A549 (cell line): ENCODE results near the gene PRSS57.

Experiments
- BCL3 ChIP-seq: fragments of >200 bp; sonication (Bioruptor Twin); formaldehyde crosslinking; IDR thresholded peaks from 3 replicates; pipeline ENCODE4 v1.6.1; 2016
- CEBPB ChIP-seq, 2 experiments: fragments of >200 bp in 1 of 2; sonication (Bioruptor Twin) in 1 of 2; formaldehyde crosslinking in 1 of 2; IDR thresholded peaks; 2 replicates each; pipeline ENCODE4 v1.6.1; 2012 to 2016
- CHD2 ChIP-seq: fragments of 150-350 bp; IDR thresholded peaks from 2 replicates; pipeline ENCODE4 v1.6.1; 2014; ENCODE audit warnings: low read length; ENCODE audit not compliant: partially characterized antibody
- CTCF ChIP-seq: fragments of >200 bp; sonication (Bioruptor Twin); formaldehyde crosslinking; IDR thresholded peaks from 3 replicates; pipeline ENCODE4 v1.5.1; 2016
- MAZ ChIP-seq: fragments of 150-350 bp; IDR thresholded peaks from 2 replicates; pipeline ENCODE4 v1.6.1; 2014; ENCODE audit warnings: antibody characterized with exemption, low read depth, low read length, borderline replicate concordance
- POLR2A ChIP-seq: IDR thresholded peaks from 2 replicates; pipeline ENCODE4 v1.6.1; 2012; ENCODE audit warnings: mild to moderate bottlenecking, low read length
- POLR2AphosphoS2 ChIP-seq: conservative IDR thresholded peaks from 2 replicates; pipeline ENCODE4 v1.6.1; 2012; ENCODE audit warnings: low read length, improper control_type of control experiment, inconsistent platforms
- RFX5 ChIP-seq: fragments of 450-650 bp; IDR thresholded peaks from 2 replicates; pipeline ENCODE4 v1.7.1; 2014; ENCODE audit warnings: antibody characterized with exemption, mild to moderate bottlenecking, moderate library complexity

GRCh38 chr19:644363-644762 lies 50.9 kb downstream of the PRSS57 start:
- TF ChIP-seq CTCF = no peak
- TF ChIP-seq POLR2A = no peak
- no peak for TF ChIP-seq BCL3
- no peak for TF ChIP-seq RFX5
- no peak for TF ChIP-seq CHD2
- TF ChIP-seq MAZ = no peak
- TF ChIP-seq POLR2AphosphoS2 = no peak
- no peak for TF ChIP-seq CEBPB (IDR thresholded peaks at IDR 0.05)
